Karpas-422 (cell line): ENCODE measurements around the gene KBTBD2. TPM values are rescaled to one million over a fixed set of nuclear protein-coding genes. Genes with fewer than 3 reads are reported as not detected.
"Not testable (repeated sequence)": the region's sequence is repeated elsewhere in the genome, so short reads cannot be mapped to it uniquely, and the experiment has no call there.

Experiments used
- DNase-seq: peaks from one replicate; pipeline ENCODE4 v3.0.0-alpha.2; 2015
- H2AFZ ChIP-seq: fragments of 200-600 bp; sonication (generic); 2 replicates; pipeline ENCODE4 v1.6.1; 2014; ENCODE audit warnings: antibody characterized with exemption, low read length, mixed read lengths
- H3K27ac ChIP-seq: fragments of 200-600 bp; sonication (generic); 2 replicates; pipeline ENCODE4 v1.5.1; 2014; ENCODE audit warnings: mild to moderate bottlenecking, low read length, moderate library complexity
- H3K27me3 ChIP-seq: fragments of 200-600 bp; sonication (generic); 2 replicates; pipeline ENCODE4 v1.6.1; 2014; ENCODE audit warnings: low read length, mixed read lengths
- H3K36me3 ChIP-seq: fragments of 200-600 bp; sonication (generic); 2 replicates; pipeline ENCODE4 v1.6.1; 2014; ENCODE audit warnings: low read length, mixed read lengths; ENCODE audit not compliant: insufficient read depth
- H3K4me1 ChIP-seq: fragments of 200-600 bp; sonication (generic); 2 replicates; pipeline ENCODE4 v1.6.1; 2014; ENCODE audit warnings: mild to moderate bottlenecking, low read length, mixed read lengths
- H3K4me2 ChIP-seq: fragments of 200-600 bp; sonication (generic); 2 replicates; pipeline ENCODE4 v1.6.1; 2014; ENCODE audit warnings: low read length, low read depth, mild to moderate bottlenecking; ENCODE audit not compliant: poor library complexity, severe bottlenecking
- H3K4me3 ChIP-seq: fragments of 200-600 bp; sonication (generic); 2 replicates; pipeline ENCODE4 v1.5.1; 2014; ENCODE audit warnings: mild to moderate bottlenecking, antibody characterized with exemption, low read length, mixed read lengths
- H3K79me2 ChIP-seq: fragments of 200-600 bp; sonication (generic); 2 replicates; pipeline ENCODE4 v1.6.1; 2014; ENCODE audit warnings: mild to moderate bottlenecking, low read length, mixed read lengths
- H3K9ac ChIP-seq: fragments of 200-600 bp; sonication (generic); 2 replicates; pipeline ENCODE4 v1.6.0; 2014; ENCODE audit warnings: low read length
- H3K9me2 ChIP-seq: fragments of 200-600 bp; sonication (generic), shearing (Covaris generic); replicated peaks from 2 replicates; pipeline ENCODE4 v1.6.0; 2014; ENCODE audit warnings: mild to moderate bottlenecking, low read length, moderate library complexity; ENCODE audit not compliant: insufficient read depth
- H3K9me3 ChIP-seq: fragments of 300-700, 200-600 bp; sonication (generic); 2 replicates; pipeline ENCODE4 v1.6.1; 2014; ENCODE audit warnings: low read length, mixed read lengths
- H4K20me1 ChIP-seq: fragments of 200-600 bp; sonication (generic); 2 replicates; pipeline ENCODE4 v1.6.1; 2014; ENCODE audit warnings: mild to moderate bottlenecking, antibody characterized with exemption, low read length, low read depth; ENCODE audit not compliant: insufficient read depth
- total RNA-seq: library from RNA; depleted of rRNA; stranded (reverse); fragments of >200 nt; shearing (Covaris generic); gene quantifications from 2 replicates; pipeline ENCODE4 v1.2.3, GENCODE V29; 2014; ENCODE audit warnings: low replicate concordance

Gene KBTBD2
- total RNA-seq, 1 experiment from 2014 or later, result 28.6 TPM

DNA sequence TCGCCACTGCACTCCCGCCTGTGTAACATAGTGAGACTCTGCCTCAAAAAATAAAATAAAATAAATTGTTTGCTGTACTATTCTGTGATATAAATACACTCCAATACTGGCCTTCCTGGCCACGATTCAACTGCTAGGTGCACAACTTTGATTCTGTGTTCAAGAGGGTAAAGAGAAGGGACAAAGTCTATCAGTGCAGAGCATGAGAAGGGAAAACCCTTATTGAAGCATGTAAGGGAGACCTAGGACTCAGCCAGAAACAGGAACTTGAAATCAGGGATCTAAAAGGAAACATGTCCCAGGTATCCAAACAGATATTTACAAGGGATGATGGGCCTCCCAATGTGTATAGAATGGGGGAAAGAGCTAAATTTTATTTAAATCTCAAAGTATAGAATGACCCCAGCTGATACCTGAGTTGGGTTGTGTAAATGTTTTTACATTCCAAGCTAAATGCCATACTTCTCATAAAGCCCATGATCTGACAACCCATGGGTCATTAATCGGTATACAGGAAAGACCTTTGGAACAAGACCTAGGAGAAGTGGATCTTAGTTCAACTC, 9.0 kb upstream of the KBTBD2 start:
- H3K9ac ChIP-seq, result no peak overlapping the region
- H3K27me3 ChIP-seq, result no peaks in the 10 kb centered on the region
- no peaks in the 10 kb centered on the region for H3K36me3 ChIP-seq
- no peaks in the 10 kb centered on the region for H3K9me3 ChIP-seq
- H3K27ac ChIP-seq, result no peak overlapping the region
- H3K9me2 ChIP-seq, result no peaks in the 10 kb centered on the region
- H3K79me2 ChIP-seq, result no peaks in the 10 kb centered on the region
- H3K4me3 ChIP-seq, result no peak overlapping the region
- no peak for DNase-seq
- no peak overlapping the region for H2AFZ ChIP-seq
- no peak overlapping the region for H3K4me2 ChIP-seq
- H3K4me1 ChIP-seq, result 0 out of 2 replicates have a peak, but pooled peaks cover 3% of the 10 kb centered on the region
- H4K20me1 ChIP-seq, result no peaks in the 10 kb centered on the region

DNA sequence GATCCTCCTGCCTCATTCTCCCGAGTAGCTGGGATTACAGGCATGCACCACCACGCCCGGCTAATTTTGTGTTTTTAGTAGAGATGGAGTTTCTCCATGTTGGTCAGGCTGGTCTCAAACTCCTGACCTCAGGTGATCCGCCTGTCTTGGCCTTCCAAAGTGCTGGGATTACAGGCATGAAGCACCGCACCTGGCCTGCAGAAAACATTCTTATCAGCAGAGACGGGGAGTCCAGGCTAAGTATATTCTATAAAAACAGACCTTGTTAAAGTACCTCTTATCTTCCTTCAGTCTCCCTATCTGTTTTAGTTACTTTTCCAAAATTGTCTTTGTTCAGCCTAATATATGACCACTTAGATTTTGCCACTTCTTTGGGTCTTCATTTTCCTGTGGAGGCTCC, 5.8 kb upstream of the KBTBD2 start:
- not testable (repeated sequence) for H3K4me1 ChIP-seq, H4K20me1 ChIP-seq, H3K9ac ChIP-seq, DNase-seq, H3K9me2 ChIP-seq, H3K27me3 ChIP-seq, H3K79me2 ChIP-seq, H3K4me3 ChIP-seq, H3K27ac ChIP-seq, H3K9me3 ChIP-seq, H2AFZ ChIP-seq, H3K4me2 ChIP-seq, H3K36me3 ChIP-seq

DNA sequence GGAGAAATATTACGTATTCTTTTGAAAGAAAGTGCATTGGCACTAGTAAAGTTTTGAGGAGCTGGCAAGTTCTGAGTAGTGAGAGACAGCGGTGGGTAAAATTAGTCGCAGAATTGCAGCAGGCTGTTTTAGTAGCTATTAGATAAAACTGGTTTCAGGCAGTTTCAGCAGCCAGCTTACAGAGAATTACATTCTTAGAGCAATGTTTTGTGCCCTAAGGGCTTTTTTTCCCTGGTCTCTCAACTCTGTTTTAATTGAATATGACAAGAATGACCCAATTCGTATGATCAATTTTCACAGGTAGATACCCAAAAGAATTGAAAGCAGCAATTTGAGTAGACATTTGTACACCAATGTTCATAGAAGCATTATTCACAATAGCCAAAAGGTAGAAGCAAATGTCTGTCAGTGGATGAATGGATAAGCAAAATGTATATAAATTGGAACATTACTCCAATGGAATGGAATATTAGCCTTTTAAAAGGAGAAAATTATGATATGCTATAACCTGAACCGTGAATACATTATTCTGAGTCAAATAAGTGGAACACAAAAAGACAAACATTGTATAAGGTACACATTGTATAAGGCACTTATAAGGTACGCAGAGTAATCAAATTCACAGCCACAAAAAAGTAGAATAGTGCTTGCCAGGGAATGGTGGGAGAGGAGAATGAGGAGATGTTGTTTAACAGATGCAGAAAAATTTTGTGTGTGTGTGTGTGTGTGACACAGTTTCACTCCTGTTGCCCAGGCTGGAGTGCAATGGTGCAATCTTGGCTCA, 5.2 kb upstream of the KBTBD2 start:
- H3K27me3 ChIP-seq, result no peaks in the 10 kb centered on the region
- no peaks in the 10 kb centered on the region for H3K79me2 ChIP-seq
- H3K4me3 ChIP-seq, result no peak overlapping the region
- no peaks in the 10 kb centered on the region for H3K36me3 ChIP-seq
- H3K9me2 ChIP-seq, result no peaks in the 10 kb centered on the region
- H2AFZ ChIP-seq, result no peak overlapping the region
- no peaks in the 10 kb centered on the region for H3K9me3 ChIP-seq
- no peak overlapping the region for H3K4me2 ChIP-seq
- peaks cover 11% of the 10 kb centered on the region for H3K4me1 ChIP-seq
- DNase-seq, result no peak
- H4K20me1 ChIP-seq, result no peaks in the 10 kb centered on the region
- no peak overlapping the region for H3K9ac ChIP-seq
- H3K27ac ChIP-seq, result no peak overlapping the region

DNA sequence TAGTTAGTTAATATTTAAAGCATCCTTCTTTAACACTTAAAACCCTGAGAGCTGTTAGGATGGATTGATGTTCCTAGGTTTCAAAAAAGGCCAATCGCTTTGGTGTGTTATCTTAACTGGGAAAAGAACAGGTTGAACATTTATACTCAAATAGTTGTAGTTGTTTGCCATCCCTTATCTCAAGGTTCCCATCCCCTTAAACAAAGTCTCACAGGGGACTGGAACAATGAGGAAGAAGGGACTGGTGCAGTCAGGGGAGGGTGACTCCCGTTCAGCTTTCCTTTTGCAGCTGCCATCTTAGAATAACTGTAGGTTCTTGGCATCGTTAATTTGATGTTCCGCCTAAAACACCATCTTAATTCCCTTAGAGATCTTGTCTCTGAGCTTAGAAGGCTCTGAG, 2.6 kb upstream of the KBTBD2 start:
- no peak overlapping the region for H3K27ac ChIP-seq
- H4K20me1 ChIP-seq, result peaks cover 9% of the 10 kb centered on the region
- H3K4me1 ChIP-seq, result peaks cover 21% of the 10 kb centered on the region
- no peak overlapping the region for H3K4me3 ChIP-seq
- no peak overlapping the region for H3K4me2 ChIP-seq
- H2AFZ ChIP-seq, result no peak overlapping the region
- H3K27me3 ChIP-seq, result no peaks in the 10 kb centered on the region
- no peaks in the 10 kb centered on the region for H3K9me2 ChIP-seq
- no peaks in the 10 kb centered on the region for H3K36me3 ChIP-seq
- no peak for DNase-seq
- H3K79me2 ChIP-seq, result peaks cover 18% of the 10 kb centered on the region
- H3K9ac ChIP-seq, result no peak overlapping the region
- no peaks in the 10 kb centered on the region for H3K9me3 ChIP-seq

DNA sequence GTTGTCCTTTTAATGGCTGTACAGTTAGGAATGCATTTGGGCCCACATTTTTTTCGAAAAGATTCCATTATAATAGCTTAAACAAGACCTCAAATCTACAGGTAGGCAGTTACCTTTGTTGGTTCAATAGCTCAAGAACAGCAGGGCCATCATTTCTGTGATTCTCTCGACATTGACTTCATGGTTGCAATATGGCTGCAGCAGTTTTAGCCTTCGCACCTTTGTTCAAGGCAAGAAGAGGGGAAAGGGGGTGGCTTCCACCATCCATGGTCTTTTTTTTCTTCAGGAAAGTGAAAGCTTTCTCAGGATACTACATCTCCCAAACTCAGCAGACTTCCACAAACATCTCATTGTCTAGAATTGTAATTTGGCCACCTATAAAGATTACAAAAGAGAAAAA, 2.2 kb upstream of the KBTBD2 start:
- Histone ChIP-seq H3K4me2 (no peak overlapping the region), H3K27ac (no peak overlapping the region), H4K20me1 (peaks cover 9% of the 10 kb centered on the region), H3K9me3 (no peaks in the 10 kb centered on the region), H3K9ac (no peak overlapping the region), H3K79me2 (peaks cover 23% of the 10 kb centered on the region), H3K36me3 (no peaks in the 10 kb centered on the region), H3K9me2 (no peaks in the 10 kb centered on the region), H3K27me3 (no peaks in the 10 kb centered on the region), H3K4me3 (no peak overlapping the region), H3K4me1 (peaks cover 21% of the 10 kb centered on the region), H2AFZ (no peak overlapping the region)
- no peak for DNase-seq

DNA sequence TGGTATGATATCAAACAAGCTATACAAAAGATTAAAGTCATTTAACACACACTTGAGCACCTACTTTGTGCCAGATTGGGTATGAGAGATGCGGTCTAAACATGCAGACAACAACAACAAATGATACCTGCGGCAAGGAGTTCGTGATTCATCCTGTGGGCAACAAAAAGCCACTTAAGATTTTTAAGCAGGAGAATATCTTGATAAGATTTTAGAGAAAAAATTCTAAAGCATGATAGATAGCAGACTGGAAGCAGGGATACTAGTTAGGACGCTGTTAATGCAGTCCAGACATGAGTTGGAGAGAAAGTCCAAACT, 1.6 kb upstream of the KBTBD2 start:
- peaks cover 9% of the 10 kb centered on the region for H4K20me1 ChIP-seq
- DNase-seq, result no peak
- H3K9me3 ChIP-seq, result no peaks in the 10 kb centered on the region
- no peaks in the 10 kb centered on the region for H3K27me3 ChIP-seq
- no peak overlapping the region; the same call in 1 of the 2 replicates for H2AFZ ChIP-seq
- peak overlapping the region; percentile 91 for H3K4me2 ChIP-seq
- H3K9me2 ChIP-seq, result no peaks in the 10 kb centered on the region
- peak overlapping the region; percentile 83 for H3K9ac ChIP-seq
- H3K4me1 ChIP-seq, result peaks cover 21% of the 10 kb centered on the region
- H3K79me2 ChIP-seq, result peaks cover 28% of the 10 kb centered on the region
- H3K4me3 ChIP-seq, result peak overlapping the region; percentile 75; the same call in 1 of the 2 replicates
- H3K36me3 ChIP-seq, result no peaks in the 10 kb centered on the region
- H3K27ac ChIP-seq, result no peak overlapping the region

- H4K20me1 ChIP-seq, result peaks cover 12% of the 10 kb centered on the region
- no peaks in the 10 kb centered on the region for H3K9me3 ChIP-seq
- H3K36me3 ChIP-seq, result no peaks in the 10 kb centered on the region
- peak overlapping the region; percentile 67 for H2AFZ ChIP-seq
- no peaks in the 10 kb centered on the region for H3K9me2 ChIP-seq
- H3K27ac ChIP-seq, result peak overlapping the region; percentile 69
- no peaks in the 10 kb centered on the region for H3K27me3 ChIP-seq
- peak overlapping the region; percentile 75 for H3K4me3 ChIP-seq
- peaks cover 33% of the 10 kb centered on the region for H3K79me2 ChIP-seq
- peaks cover 21% of the 10 kb centered on the region for H3K4me1 ChIP-seq
- H3K9ac ChIP-seq, result peak overlapping the region; percentile 83
- peak overlapping the region; percentile 91 for H3K4me2 ChIP-seq
- DNase-seq, result peak; percentile 74
Measured at GRCh38 chr7:32892521-32893206, 1.1 kb upstream of the KBTBD2 start.

DNA sequence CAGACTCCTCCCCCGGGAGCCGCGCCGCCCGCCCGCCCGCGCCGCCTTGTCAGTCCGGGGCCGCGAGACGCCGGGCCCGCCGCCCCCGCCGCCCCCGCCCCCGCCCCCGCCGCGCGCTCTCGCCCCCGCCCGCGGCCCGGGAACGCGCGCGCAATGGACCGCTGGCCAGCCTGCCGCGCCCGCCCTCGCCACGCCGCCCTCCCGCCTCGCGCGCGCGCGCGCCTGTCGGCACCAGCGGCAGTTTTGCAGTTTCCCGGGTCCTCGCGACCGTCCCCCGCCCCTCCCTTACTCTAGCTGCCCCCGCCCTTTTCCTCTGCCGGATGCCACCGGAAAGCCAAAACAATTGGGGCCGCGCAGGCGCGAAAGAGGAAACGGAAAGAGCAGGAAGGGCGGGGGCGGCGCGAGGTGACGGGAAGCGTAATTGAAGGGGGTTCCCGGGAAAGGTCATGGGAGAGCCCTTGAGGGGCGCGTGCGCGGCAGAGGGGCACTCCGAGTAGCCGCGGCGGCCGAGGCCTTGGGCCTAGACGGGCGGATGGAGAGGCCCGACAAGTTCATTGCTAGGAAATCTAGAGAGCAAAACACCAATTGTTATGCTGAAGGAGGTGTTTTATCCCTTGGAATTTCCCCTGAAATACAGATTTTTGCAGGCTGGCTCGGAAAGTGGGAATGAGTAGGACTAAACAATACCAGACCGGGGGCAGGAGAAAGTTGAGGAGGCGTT, 400 bp upstream of the KBTBD2 start:
- Histone ChIP-seq H3K4me2 (peak overlapping the region; percentile 91), H3K4me3 (peak overlapping the region; percentile 77), H3K9ac (peak overlapping the region; percentile 83), H3K9me2 (no peaks in the 10 kb centered on the region), H3K9me3 (no peaks in the 10 kb centered on the region), H3K79me2 (peaks cover 40% of the 10 kb centered on the region), H2AFZ (peak overlapping the region; percentile 67), H3K27ac (peak overlapping the region; percentile 81), H3K27me3 (no peaks in the 10 kb centered on the region), H3K4me1 (peaks cover 21% of the 10 kb centered on the region), H4K20me1 (peaks cover 19% of the 10 kb centered on the region), H3K36me3 (no peaks in the 10 kb centered on the region)
- peak; percentile 98 for DNase-seq
